Psoas muscle (tissue), 8 donors: ENCODE results near the gene RBMS3. TPM values are rescaled to one million over a fixed set of nuclear protein-coding genes. Genes with fewer than 3 reads are reported as not detected.
"Not testable (repeated sequence)": the region's sequence is repeated elsewhere in the genome, so short reads cannot be mapped to it uniquely, and the experiment has no call there.

ENCODE experiments used
- ATAC-seq, 4 donors: fragments of 200-7000 bp; cut with Tn5 transposase; one replicate each; pipeline ENCODE4 v1.9.1; 2020; ENCODE audit warnings: moderate library complexity in 3 of 4, mild to moderate bottlenecking in 2 of 4
- DNase-seq, 2 donors: peaks; one replicate each; pipeline ENCODE4 v3.0.0-alpha.2; 2020
- H3K27ac ChIP-seq: fragments of 200-600 bp; one replicate; pipeline ENCODE4 v1.8.0; 2022
- H3K27me3 ChIP-seq, 3 donors: fragments of 200-600 bp in 1 of 3; one replicate each; pipeline versions ENCODE4 v1.6.1 to v1.8.0; 2013 to 2022; ENCODE audit warnings: low read length in 2 of 3, mild to moderate bottlenecking in 2 of 3, moderate library complexity in 1 of 3; ENCODE audit not compliant: insufficient read depth in 3 of 3
- H3K36me3 ChIP-seq, 2 donors: fragments of 200-600 bp in 1 of 2; one replicate each; pipeline versions ENCODE4 v1.6.1 to v1.8.0; 2013 to 2022; ENCODE audit warnings: low read depth in 1 of 2, mild to moderate bottlenecking in 1 of 2, moderate library complexity in 1 of 2; ENCODE audit not compliant: insufficient read depth in 1 of 2
- H3K4me1 ChIP-seq: fragments of 200-600 bp; one replicate; pipeline ENCODE4 v1.8.0; 2022
- H3K4me3 ChIP-seq: fragments of 200-600 bp; one replicate; pipeline ENCODE4 v1.8.0; 2022; ENCODE audit warnings: mild to moderate bottlenecking
- H3K9me3 ChIP-seq: fragments of 200-600 bp; one replicate; pipeline ENCODE4 v1.8.0; 2022
- WGBS, 3 donors: extraction: QIAGEN DNeasy Blood & Tissue Kit; methylation state at CpG; one replicate each; pipeline versions ENCODE4 v1.1.6 to v1.1.7; 2013; 5-methylcytosine and 5-hydroxymethylcytosine counted together
- intact Hi-C, 2 donors: fragments of 100-400 bp; cut with DNase I; formaldehyde crosslinking; loops; one replicate each; pipeline versions ENCODE4 v1.11.0 to v1.14.2; 2022
- polyA plus RNA-seq, 3 donors: library from polyadenylated mRNA; stranded (reverse); fragments of 200-250 nt; gene quantifications; one replicate each; pipeline ENCODE4 v1.2.3, GENCODE V29; 2013
- total RNA-seq, 4 donors: library from RNA; stranded (reverse); fragmentation: NEBNext Ultra II Directional in 2 of 4; extraction: Animal tissue kit (Norgen Biotek cat#: 25700) in 2 of 4; gene quantifications; one replicate each; pipeline versions ENCODE4 v1.2.1 to v1.2.4, GENCODE V29; 2021 to 2023
- TF ChIP-seq, protein P1 (sequence below): fragments of 200-600 bp; IDR thresholded peaks from one replicate; pipeline ENCODE4 v1.8.0; 2022; ENCODE audit warnings: antibody characterized with exemption
- donor health status: healthy with polysubstance abuse.
- donor health status: DM: no; HTN: no; CAD: no; lungs with moderate emphysema.
- donor health status: Bipolar disorder and iron deficiency.
- donor health status: healthy.
- donor health status: DM: yes; HTN: yes; CAD: no.
- donor health status: DM: no; HTN: no; CAD: no.
- donor health status: DM: no; HTN: no; CAD: no.
- donor health status: DM: yes; HTN: yes; CAD: no.

RBMS3 gene
- total and polyA plus RNA-seq, 7 donors = 3.8 to 34.5 (median 23.5) TPM

GRCh38 chr3:30042916-30043555, 762.2 kb downstream of the RBMS3 start:
- no peaks in the 10 kb centered on the region for H3K36me3 ChIP-seq
- DNase-seq (no peak), ATAC-seq (no peak)
- no peak overlapping the region for H3K27ac ChIP-seq
- 95 to 100% (median 97%) methylated on average over 3 of the region's 3 CpGs for WGBS, 3 donors
- intact Hi-C loops = loop anchor here (1.0 to 10.0 kb wide), 6 partner anchors 72 to 712 kb away; no protein-coding TSS in a partner anchor
- no peaks in the 10 kb centered on the region for H3K27me3 ChIP-seq
- H3K4me3 ChIP-seq = no peak overlapping the region
- no peaks in the 10 kb centered on the region for H3K4me1 ChIP-seq
- TF ChIP-seq, protein P1, sequence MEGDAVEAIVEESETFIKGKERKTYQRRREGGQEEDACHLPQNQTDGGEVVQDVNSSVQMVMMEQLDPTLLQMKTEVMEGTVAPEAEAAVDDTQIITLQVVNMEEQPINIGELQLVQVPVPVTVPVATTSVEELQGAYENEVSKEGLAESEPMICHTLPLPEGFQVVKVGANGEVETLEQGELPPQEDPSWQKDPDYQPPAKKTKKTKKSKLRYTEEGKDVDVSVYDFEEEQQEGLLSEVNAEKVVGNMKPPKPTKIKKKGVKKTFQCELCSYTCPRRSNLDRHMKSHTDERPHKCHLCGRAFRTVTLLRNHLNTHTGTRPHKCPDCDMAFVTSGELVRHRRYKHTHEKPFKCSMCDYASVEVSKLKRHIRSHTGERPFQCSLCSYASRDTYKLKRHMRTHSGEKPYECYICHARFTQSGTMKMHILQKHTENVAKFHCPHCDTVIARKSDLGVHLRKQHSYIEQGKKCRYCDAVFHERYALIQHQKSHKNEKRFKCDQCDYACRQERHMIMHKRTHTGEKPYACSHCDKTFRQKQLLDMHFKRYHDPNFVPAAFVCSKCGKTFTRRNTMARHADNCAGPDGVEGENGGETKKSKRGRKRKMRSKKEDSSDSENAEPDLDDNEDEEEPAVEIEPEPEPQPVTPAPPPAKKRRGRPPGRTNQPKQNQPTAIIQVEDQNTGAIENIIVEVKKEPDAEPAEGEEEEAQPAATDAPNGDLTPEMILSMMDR = no peak
- H3K9me3 ChIP-seq = no peaks in the 10 kb centered on the region

GRCh38 chr3:30044515-30044914, 763.6 kb downstream of the RBMS3 start:
- intact Hi-C loops = loop anchor here (5.0 to 10.0 kb wide), 4 partner anchors 70 to 710 kb away; no protein-coding TSS in a partner anchor
- no peaks in the 10 kb centered on the region for H3K27me3 ChIP-seq

GRCh38 chr3:30048431-30048830, 767.6 kb downstream of the RBMS3 start:
- no peaks in the 10 kb centered on the region for H3K9me3 ChIP-seq
- ATAC-seq = no peak
- H3K27ac ChIP-seq = no peak overlapping the region
- 42 to 60% (median 47%) methylated on average over 3 of the region's 3 CpGs for WGBS, 3 donors
- intact Hi-C loops = loop anchor here (10.0 kb wide), 3 partner anchors 66 to 706 kb away; no protein-coding TSS in a partner anchor
- H3K36me3 ChIP-seq = no peaks in the 10 kb centered on the region
- TF ChIP-seq, protein P1 = no peak
- DNase-seq = no peak
- no peak overlapping the region for H3K4me3 ChIP-seq
- no peaks in the 10 kb centered on the region for H3K27me3 ChIP-seq
- no peaks in the 10 kb centered on the region for H3K4me1 ChIP-seq

More at GRCh38 chr3:30044515-30044914, 763.6 kb downstream of the RBMS3 start:
- WGBS, 3 donors = 50 to 66% (median 52%) methylated on average over 4 of the region's 4 CpGs
- TF ChIP-seq, protein P1 = no peak
- no peaks in the 10 kb centered on the region for H3K36me3 ChIP-seq
- no peak for DNase-seq
- no peak for ATAC-seq
- H3K4me1 ChIP-seq = no peaks in the 10 kb centered on the region
- H3K27ac ChIP-seq = no peak overlapping the region
- H3K4me3 ChIP-seq = no peak overlapping the region
- no peaks in the 10 kb centered on the region for H3K9me3 ChIP-seq

GRCh38 chr3:30050116-30050515, 769.2 kb downstream of the RBMS3 start:
- DNase-seq, H3K9me3 ChIP-seq, H3K4me3 ChIP-seq, H3K27ac ChIP-seq, ATAC-seq, H3K4me1 ChIP-seq, H3K36me3 ChIP-seq, intact Hi-C loops, H3K27me3 ChIP-seq: not testable (repeated sequence)
- WGBS, 3 donors = 86 to 97% (median 87%) methylated on average over 9 of the region's 9 CpGs

GRCh38 chr3:30059240-30059639, 778.4 kb downstream of the RBMS3 start:
- intact Hi-C loops = no loop called here
- TF ChIP-seq, protein P1 = no peak
- no peak overlapping the region for H3K4me3 ChIP-seq
- no peaks in the 10 kb centered on the region for H3K27me3 ChIP-seq
- H3K4me1 ChIP-seq = no peaks in the 10 kb centered on the region
- DNase-seq (no peak), ATAC-seq (no peak)
- no peak overlapping the region for H3K27ac ChIP-seq
- no peaks in the 10 kb centered on the region for H3K9me3 ChIP-seq
- no peaks in the 10 kb centered on the region for H3K36me3 ChIP-seq
